ENCODE data around the gene SRRT.
"Not testable (repeated sequence)": the region's sequence is repeated elsewhere in the genome, so short reads cannot be mapped to it uniquely, and the experiment has no call there.

SRRT gene

DNA sequence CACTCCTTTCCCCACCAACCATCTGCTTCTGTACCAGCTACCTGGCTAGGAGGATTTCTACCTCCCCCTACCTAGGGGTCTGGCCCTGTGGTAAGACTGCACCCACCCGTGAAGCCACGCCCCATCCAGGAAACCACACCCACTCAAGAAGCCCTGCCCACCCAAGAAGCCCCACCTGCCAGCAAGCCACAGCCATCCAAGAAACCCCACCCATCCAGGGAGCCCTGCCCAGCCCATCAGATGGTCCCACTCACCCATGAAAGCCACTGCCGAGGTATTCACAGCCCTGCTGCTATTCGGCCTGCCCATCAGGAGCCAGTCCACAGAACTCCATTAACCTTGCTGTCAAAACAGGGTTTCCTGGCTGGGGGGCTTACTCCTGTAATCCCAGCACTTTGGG lies 58.8 kb downstream of the SRRT start:
- TF ChIP-seq, protein P1, sequence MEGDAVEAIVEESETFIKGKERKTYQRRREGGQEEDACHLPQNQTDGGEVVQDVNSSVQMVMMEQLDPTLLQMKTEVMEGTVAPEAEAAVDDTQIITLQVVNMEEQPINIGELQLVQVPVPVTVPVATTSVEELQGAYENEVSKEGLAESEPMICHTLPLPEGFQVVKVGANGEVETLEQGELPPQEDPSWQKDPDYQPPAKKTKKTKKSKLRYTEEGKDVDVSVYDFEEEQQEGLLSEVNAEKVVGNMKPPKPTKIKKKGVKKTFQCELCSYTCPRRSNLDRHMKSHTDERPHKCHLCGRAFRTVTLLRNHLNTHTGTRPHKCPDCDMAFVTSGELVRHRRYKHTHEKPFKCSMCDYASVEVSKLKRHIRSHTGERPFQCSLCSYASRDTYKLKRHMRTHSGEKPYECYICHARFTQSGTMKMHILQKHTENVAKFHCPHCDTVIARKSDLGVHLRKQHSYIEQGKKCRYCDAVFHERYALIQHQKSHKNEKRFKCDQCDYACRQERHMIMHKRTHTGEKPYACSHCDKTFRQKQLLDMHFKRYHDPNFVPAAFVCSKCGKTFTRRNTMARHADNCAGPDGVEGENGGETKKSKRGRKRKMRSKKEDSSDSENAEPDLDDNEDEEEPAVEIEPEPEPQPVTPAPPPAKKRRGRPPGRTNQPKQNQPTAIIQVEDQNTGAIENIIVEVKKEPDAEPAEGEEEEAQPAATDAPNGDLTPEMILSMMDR (conservative IDR thresholded peaks at IDR 0.05; ENCODE audit: low read depth, low read length): no peak
- no peaks in the 10 kb centered on the region for H3K79me2 ChIP-seq (ENCODE audit: insufficient read depth, low read depth)
- H3K27me3 ChIP-seq (ENCODE audit: insufficient read depth, low read depth): peaks cover 74% of the 10 kb centered on the region
- H4K20me1 ChIP-seq (ENCODE audit: insufficient read depth): no peaks in the 10 kb centered on the region
- H3K9ac ChIP-seq: no peak overlapping the region
- H3K4me3 ChIP-seq (IDR thresholded peaks at IDR 0.05; ENCODE audit: insufficient read depth, low read depth, low read length): no peak overlapping the region
- no peaks in the 10 kb centered on the region for H3K36me3 ChIP-seq (ENCODE audit: insufficient read depth)
- no peak overlapping the region for H3K4me2 ChIP-seq
- no peaks in the 10 kb centered on the region for H3K4me1 ChIP-seq (ENCODE audit: low read depth, poor library complexity, severe bottlenecking)
- no peak overlapping the region for H2AFZ ChIP-seq (ENCODE audit: low read depth)
- H3K27ac ChIP-seq: no peak overlapping the region

DNA sequence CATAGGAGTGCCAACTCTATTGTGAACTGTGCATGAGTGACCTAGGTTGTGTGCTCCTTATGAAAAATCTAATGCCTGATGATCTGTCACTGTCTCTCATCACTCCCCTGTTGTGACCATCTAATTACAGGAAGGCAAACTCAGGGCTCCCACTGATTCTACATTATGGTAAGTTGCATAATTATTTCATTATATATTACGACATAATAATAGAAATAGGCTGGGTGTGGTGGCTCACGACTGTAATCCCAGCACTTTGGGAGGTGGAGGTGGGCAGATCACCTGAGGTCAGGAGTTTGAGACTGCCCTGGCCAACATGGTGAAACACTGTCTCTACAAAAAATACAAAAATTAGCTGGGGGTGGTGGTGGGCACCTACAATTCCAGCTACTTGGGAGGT lies 60.5 kb downstream of the SRRT start:
- not testable (repeated sequence) for H3K4me2 ChIP-seq; H3K36me3 ChIP-seq (ENCODE audit: insufficient read depth); H3K4me3 ChIP-seq (IDR thresholded peaks at IDR 0.05; ENCODE audit: insufficient read depth, low read depth, low read length); H3K9ac ChIP-seq; H3K4me1 ChIP-seq (ENCODE audit: low read depth, poor library complexity, severe bottlenecking); H3K27ac ChIP-seq; H4K20me1 ChIP-seq (ENCODE audit: insufficient read depth); H3K79me2 ChIP-seq (ENCODE audit: insufficient read depth, low read depth); H2AFZ ChIP-seq (ENCODE audit: low read depth)
- peaks cover 68% of the 10 kb centered on the region for H3K27me3 ChIP-seq (ENCODE audit: insufficient read depth, low read depth)

DNA sequence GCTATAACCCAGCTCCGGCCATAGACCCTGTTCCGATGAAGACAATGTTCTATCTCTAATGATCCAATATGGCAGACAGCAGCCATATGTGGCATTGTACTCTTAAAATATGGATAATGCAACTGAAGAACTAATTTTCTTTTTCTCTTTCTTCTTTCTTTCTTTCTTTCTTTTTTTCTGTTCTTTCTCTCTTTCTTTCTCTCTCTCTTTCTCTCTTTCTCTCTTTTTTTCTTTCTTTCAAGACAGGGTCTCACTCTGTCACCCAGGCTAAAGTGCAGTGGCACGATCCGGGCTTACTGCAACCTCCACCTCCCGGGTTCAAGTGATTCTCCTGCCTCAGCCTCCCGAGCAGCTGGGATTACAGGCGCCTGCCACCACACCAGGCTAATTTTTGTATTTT lies 61.3 kb downstream of the SRRT start:
- H3K79me2 ChIP-seq (ENCODE audit: insufficient read depth, low read depth); H4K20me1 ChIP-seq (ENCODE audit: insufficient read depth); H2AFZ ChIP-seq (ENCODE audit: low read depth); H3K27ac ChIP-seq; H3K4me3 ChIP-seq (IDR thresholded peaks at IDR 0.05; ENCODE audit: insufficient read depth, low read depth, low read length); H3K4me1 ChIP-seq (ENCODE audit: low read depth, poor library complexity, severe bottlenecking); H3K4me2 ChIP-seq; H3K36me3 ChIP-seq (ENCODE audit: insufficient read depth); H3K9ac ChIP-seq: not testable (repeated sequence)
- H3K27me3 ChIP-seq (ENCODE audit: insufficient read depth, low read depth): peaks cover 63% of the 10 kb centered on the region
